VCaP (cell line): ENCODE results near the gene IRF2BP1.

ENCODE experiments used
- H3K27ac ChIP-seq: fragments of 450-650 bp; 2 replicates; pipeline ENCODE4 v1.5.1; 2017
- CTCF ChIP-seq: fragments of 450-650 bp; conservative IDR thresholded peaks from 2 replicates; pipeline ENCODE4 v1.5.1; 2017; ENCODE audit warnings: mild to moderate bottlenecking, moderate library complexity

Gene IRF2BP1

GRCh38 chr19:45862564-45863334 is 23.2 kb downstream of the IRF2BP1 start, which contains the start of gene SYMPK:
TSS of gene SYMPK (minus strand) at chr19:45863147. CDS start at chr19:45854495, 8,652 bp downstream.
- H3K27ac ChIP-seq, result peak within 1 kb of the TSS; percentile 94
- no peak for TF ChIP-seq CTCF

GRCh38 chr19:45862271-45862563 is 23.7 kb downstream of the IRF2BP1 start:
- H3K27ac ChIP-seq, result peak overlapping the region; percentile 94
- no peak for TF ChIP-seq CTCF

DNA sequence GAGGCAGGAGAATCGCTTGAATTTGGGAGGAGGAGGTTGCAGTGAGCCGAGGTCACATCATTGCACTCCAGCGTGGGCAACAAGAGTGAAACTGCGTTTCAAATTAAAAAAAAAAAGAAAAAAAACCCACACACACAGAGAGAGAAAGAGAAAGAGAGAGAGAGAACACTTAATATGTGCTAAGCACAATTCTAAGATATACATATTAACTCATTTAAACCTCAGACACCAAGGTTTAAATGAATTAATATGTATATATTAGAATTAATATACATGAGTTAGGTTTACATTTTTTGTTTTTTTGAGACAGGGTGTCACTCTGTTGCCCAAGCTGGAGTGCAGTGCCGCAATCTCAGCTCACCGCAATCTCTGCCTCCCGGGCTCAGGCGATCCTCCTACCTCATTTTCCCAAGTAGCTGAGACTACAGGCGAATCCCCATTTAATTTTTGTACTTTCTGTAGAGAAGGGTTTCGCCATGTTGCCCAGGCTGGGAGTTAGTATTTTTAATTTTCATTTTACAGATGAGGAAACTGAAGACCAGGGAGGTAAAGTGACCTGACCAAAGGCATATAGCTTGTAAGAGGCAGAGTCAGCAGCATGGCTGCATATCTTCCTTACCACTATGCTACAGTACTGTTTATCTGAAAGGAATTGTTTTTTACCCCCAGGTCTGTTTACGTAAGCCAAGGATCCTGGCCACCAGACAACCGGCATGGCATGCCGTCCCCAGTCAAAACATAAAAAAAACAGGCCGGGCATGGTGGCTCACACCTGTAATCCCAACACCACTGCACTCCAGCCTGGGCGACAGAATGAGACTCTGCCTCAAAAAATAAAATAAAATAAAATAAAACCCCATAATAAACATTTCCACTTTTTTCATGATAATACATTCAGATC is 25.3 kb downstream of the IRF2BP1 start:
- TF ChIP-seq CTCF, result no peak
- peak overlapping the region; percentile 94 for H3K27ac ChIP-seq

DNA sequence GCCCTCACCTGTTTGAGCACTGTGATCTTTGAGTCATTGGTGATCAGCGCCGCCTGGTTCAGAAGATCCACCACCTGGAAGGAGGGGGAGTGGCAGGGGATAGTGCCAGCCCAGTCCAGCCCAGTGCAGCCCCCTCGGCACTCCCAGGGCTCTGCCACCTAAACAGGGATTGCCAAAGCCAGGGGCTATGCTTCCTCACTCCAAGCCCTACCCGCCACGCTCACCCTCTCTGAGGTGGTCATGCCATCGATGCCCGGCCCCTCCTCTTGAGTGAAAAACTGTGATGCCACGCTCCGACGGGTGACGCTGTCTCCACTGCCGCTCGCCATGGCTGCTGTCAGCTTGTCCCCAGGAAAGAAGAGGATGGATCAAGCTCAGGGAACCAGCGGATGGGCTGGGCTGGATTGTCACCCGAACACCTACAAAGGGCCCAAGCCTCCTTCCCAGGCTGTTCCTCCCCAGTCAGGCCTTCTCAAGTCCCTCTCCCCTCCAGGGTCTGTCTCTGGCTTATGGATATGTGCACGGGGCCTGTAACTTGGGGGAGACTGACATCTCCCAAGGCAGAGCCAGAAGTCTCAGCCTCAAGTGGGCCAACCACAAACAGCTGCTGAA is 31.7 kb downstream of the IRF2BP1 start:
- TF ChIP-seq CTCF, result no peak
- H3K27ac ChIP-seq, result no peak overlapping the region

- H3K27ac ChIP-seq, result no peak overlapping the region
- no peak for TF ChIP-seq CTCF
Observed at GRCh38 chr19:45852983-45853382, 33.0 kb downstream of the IRF2BP1 start.

DNA sequence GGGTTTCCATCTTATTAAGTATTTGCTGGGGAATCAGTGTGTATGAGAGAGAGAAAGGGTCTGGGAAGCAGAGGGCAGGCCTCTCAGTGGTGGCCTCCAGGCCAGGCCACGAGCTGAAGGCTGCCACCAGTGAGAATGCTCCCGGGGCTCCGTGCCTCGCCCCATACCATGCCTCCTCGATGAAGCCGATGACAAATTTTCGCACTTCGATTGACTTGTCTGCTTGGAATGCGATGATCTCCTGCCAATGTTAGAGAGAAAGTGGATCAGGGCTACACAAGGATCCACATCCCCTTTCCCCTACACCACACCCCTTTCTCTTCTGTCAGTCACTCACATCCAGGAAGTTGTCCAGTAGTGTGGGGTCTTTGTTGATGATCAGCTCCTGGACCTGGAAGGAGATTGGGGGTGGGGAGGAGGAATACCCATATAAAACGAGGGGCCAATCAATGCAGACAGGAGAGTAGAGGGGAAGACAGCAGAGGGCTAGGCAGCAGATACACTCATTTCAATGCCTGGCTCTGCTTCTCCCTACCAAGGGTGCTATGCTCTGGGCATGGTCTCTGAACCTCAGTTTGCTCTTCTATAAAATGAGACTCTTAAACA is 33.7 kb downstream of the IRF2BP1 start:
- no peak for TF ChIP-seq CTCF
- H3K27ac ChIP-seq, result no peak overlapping the region

- H3K27ac ChIP-seq, result no peak overlapping the region
- TF ChIP-seq CTCF, result peak; percentile 43
Observed at GRCh38 chr19:45848922-45849321, 37.0 kb downstream of the IRF2BP1 start.
